Bronchial epithelial cell (primary cell): ENCODE results near the gene SGCE. TPM values are rescaled to one million over a fixed set of nuclear protein-coding genes. Genes with fewer than 3 reads are reported as not detected.

ENCODE experiments used
- DNase-seq: peaks from one replicate; pipeline ENCODE4 v3.0.0-alpha.2; 2010; ENCODE audit warnings: low read depth
- FAIRE-seq: peaks from 2 replicates; lab custom pipeline; 2011; peaks lifted over from hg19 to GRCh38; lab: Jason Lieb, UNC
- H3K27me3 ChIP-seq: 2 replicates; pipeline ENCODE4 v1.5.1; 2011; ENCODE audit warnings: low read length; ENCODE audit not compliant: control insufficient read depth, insufficient read depth
- H3K36me3 ChIP-seq: 2 replicates; pipeline ENCODE4 v1.5.1; 2011; ENCODE audit warnings: low read length; ENCODE audit not compliant: control insufficient read depth, insufficient read depth
- H3K4me3 ChIP-seq: 2 replicates; pipeline ENCODE4 v1.5.1; 2011; ENCODE audit warnings: mild to moderate bottlenecking, low read depth, low read length, control low read depth
- total RNA-seq: library from RNA; depleted of rRNA; stranded (reverse); fragments of >200 nt; gene quantifications from 2 replicates; pipeline ENCODE4 v1.2.1, GENCODE V29; 2014
- TF ChIP-seq, protein P1 (sequence below): IDR thresholded peaks from 2 replicates; pipeline ENCODE4 v1.5.1; 2011; ENCODE audit warnings: mild to moderate bottlenecking, moderate library complexity, low read length, control low read depth, inconsistent platforms; ENCODE audit not compliant: insufficient read depth, severe bottlenecking

The SGCE gene
- total RNA-seq, 1 donor from 2014 or later = 20.0 TPM

DNA sequence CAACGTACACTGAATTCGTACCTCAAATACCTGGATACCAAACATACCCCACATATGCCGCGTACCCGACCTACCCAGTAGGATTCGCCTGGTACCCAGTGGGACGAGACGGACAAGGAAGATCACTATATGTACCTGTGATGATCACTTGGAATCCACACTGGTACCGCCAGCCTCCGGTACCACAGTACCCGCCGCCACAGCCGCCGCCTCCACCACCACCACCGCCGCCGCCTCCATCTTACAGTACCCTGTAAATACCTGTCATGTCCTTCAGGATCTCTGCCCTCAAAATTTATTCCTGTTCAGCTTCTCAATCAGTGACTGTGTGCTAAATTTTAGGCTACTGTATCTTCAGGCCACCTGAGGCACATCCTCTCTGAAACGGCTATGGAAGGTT is 9.5 kb upstream of the SGCE start:
- no peaks in the 10 kb centered on the region for H3K27me3 ChIP-seq
- no peak for FAIRE-seq
- TF ChIP-seq, protein P1, sequence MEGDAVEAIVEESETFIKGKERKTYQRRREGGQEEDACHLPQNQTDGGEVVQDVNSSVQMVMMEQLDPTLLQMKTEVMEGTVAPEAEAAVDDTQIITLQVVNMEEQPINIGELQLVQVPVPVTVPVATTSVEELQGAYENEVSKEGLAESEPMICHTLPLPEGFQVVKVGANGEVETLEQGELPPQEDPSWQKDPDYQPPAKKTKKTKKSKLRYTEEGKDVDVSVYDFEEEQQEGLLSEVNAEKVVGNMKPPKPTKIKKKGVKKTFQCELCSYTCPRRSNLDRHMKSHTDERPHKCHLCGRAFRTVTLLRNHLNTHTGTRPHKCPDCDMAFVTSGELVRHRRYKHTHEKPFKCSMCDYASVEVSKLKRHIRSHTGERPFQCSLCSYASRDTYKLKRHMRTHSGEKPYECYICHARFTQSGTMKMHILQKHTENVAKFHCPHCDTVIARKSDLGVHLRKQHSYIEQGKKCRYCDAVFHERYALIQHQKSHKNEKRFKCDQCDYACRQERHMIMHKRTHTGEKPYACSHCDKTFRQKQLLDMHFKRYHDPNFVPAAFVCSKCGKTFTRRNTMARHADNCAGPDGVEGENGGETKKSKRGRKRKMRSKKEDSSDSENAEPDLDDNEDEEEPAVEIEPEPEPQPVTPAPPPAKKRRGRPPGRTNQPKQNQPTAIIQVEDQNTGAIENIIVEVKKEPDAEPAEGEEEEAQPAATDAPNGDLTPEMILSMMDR = no peak
- no peaks in the 10 kb centered on the region for H3K36me3 ChIP-seq
- H3K4me3 ChIP-seq = no peak overlapping the region
- no peak for DNase-seq

DNA sequence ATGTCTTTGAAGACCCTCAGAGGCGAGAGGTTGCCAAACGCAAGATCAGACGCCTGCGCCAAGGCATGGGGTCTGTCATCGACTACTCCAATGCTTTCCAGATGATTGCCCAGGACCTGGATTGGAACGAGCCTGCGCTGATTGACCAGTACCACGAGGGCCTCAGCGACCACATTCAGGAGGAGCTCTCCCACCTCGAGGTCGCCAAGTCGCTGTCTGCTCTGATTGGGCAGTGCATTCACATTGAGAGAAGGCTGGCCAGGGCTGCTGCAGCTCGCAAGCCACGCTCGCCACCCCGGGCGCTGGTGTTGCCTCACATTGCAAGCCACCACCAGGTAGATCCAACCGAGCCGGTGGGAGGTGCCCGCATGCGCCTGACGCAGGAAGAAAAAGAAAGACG is 8.1 kb upstream of the SGCE start:
- FAIRE-seq = no peak
- Histone ChIP-seq H3K27me3 (no peaks in the 10 kb centered on the region), H3K4me3 (no peak overlapping the region), H3K36me3 (no peaks in the 10 kb centered on the region)
- DNase-seq = no peak
- TF ChIP-seq, protein P1 = no peak

- H3K4me3 ChIP-seq = no peak overlapping the region
- no peak for DNase-seq
- no peaks in the 10 kb centered on the region for H3K36me3 ChIP-seq
- no peaks in the 10 kb centered on the region for H3K27me3 ChIP-seq
- no peak for FAIRE-seq
- TF ChIP-seq, protein P1 = no peak
Measured at GRCh38 chr7:94662548-94662947, 6.6 kb upstream of the SGCE start.

- no peaks in the 10 kb centered on the region for H3K36me3 ChIP-seq
- FAIRE-seq (no peak), DNase-seq (no peak)
- H3K4me3 ChIP-seq = no peak overlapping the region
- no peaks in the 10 kb centered on the region for H3K27me3 ChIP-seq
- TF ChIP-seq, protein P1 = no peak
Measured at GRCh38 chr7:94660006-94660405, 4.1 kb upstream of the SGCE start.

- TF ChIP-seq, protein P1 = no peak
- FAIRE-seq = no peak
- Histone ChIP-seq H3K4me3 (no peak overlapping the region), H3K36me3 (no peaks in the 10 kb centered on the region), H3K27me3 (no peaks in the 10 kb centered on the region)
- no peak for DNase-seq
Measured at GRCh38 chr7:94658826-94659225, 2.9 kb upstream of the SGCE start.
